ENCODE results near the gene SORCS2.

DNA sequence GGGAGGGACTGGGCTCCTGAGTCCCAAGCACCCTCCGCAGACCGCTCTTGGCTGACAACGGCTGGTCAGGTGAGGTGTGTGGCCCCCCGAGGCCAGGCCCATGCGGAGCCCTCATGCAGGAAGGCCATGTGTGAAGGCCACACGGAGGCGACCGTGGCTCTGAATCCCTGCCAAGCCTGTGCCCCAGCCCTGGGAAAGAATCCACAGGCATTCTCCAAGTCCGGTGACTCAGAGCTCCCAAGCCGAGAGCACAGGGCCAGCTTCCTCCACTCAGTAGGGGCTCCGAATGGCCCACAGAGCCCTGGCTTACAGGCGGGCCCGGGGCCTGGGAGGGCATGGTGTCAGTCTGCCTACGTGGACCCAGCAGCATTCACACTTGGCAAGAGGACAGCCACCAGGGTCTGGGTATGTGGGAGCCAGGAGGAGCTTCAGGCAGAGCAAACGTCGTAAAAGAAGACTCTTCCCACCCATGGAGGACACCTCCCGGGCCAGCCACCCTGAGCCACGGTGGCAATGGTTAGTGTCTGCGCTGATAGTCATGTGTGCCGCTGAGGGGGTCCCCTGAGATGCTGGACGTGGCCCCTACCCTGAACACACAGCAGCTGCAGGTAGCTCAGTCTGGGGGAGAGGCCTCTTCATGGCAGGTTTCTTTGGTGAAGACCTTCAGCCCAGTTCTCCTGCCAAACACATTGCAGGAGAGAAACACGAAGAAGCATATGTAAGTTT, 136.7 kb downstream of the SORCS2 start:
- TF ChIP-seq ZNF24 (tag by site-specific recombination; IDR thresholded peaks at IDR 0.05) (no peak), ZNF558 (tag by site-specific recombination; IDR thresholded peaks at IDR 0.05) (no peak), ZBTB1 (tag by site-specific recombination; IDR thresholded peaks at IDR 0.05) (no peak), BCL11A (tag by site-specific recombination; IDR thresholded peaks at IDR 0.05; ENCODE audit: low read depth) (no peak)

Data from HEK293 (cell line).